Spinal cord (tissue), 10 donors: ENCODE data around the gene TRIM15. TPM values are rescaled to one million over a fixed set of nuclear protein-coding genes. Genes with fewer than 3 reads are reported as not detected.
A peak's percentile ranks its signal among the peaks of the same experiment; 100 is the strongest.
"Not testable (repeated sequence)": the region's sequence is repeated elsewhere in the genome, so short reads cannot be mapped to it uniquely, and the experiment has no call there.

Source experiments
- DNase-seq, 6 donors: peaks; one replicate each; pipeline versions ENCODE4 v3.0.0 to v3.0.0-alpha.2; 2013 to 2015; ENCODE audit warnings: low spot score in 6 of 6, low read depth in 4 of 6
- H3K27ac ChIP-seq: one replicate; pipeline ENCODE4 v1.5.1; 2013; ENCODE audit warnings: low read depth, low read length, control low read depth
- H3K27me3 ChIP-seq: one replicate; pipeline ENCODE4 v1.6.1; 2013; ENCODE audit warnings: low read length; ENCODE audit not compliant: control insufficient read depth, insufficient read depth
- H3K36me3 ChIP-seq: one replicate; pipeline ENCODE4 v1.6.1; 2013; ENCODE audit warnings: low read length; ENCODE audit not compliant: control insufficient read depth, insufficient read depth
- H3K4me1 ChIP-seq: one replicate; pipeline ENCODE4 v1.6.1; 2013; ENCODE audit warnings: low read length; ENCODE audit not compliant: control insufficient read depth, insufficient read depth
- H3K4me3 ChIP-seq: one replicate; pipeline ENCODE4 v1.5.1; 2013; ENCODE audit warnings: low read depth, low read length, control low read depth
- H3K9me3 ChIP-seq: one replicate; pipeline ENCODE4 v1.6.1; 2013; ENCODE audit warnings: low read length; ENCODE audit not compliant: control insufficient read depth, insufficient read depth
- WGBS: methylation state at CpG from one replicate; pipeline ENCODE4 v1.1.5; 2013; ENCODE audit warnings: missing lambda C conversion rate; ENCODE audit not compliant: insufficient coverage; 5-methylcytosine and 5-hydroxymethylcytosine counted together
- polyA plus RNA-seq, 2 donors: library from polyadenylated mRNA; unstranded; fragments of 120-200 nt; gene quantifications; one replicate each; pipeline ENCODE4 v1.2.1, GENCODE V29; 2013; ENCODE audit not compliant: insufficient read length in 2 of 2
- total RNA-seq, 2 donors: library from RNA; depleted of rRNA in 1 of 2; stranded (reverse); fragments of 120-200 nt in 1 of 2; fragments of >200 nt in 1 of 2; gene quantifications; one replicate each; pipeline versions ENCODE4 v1.2.3 to v1.2.4, GENCODE V29; 2013 to 2014
- donor health status: healthy.

TRIM15 gene
- total and polyA plus RNA-seq, 4 donors, result not detected

DNA sequence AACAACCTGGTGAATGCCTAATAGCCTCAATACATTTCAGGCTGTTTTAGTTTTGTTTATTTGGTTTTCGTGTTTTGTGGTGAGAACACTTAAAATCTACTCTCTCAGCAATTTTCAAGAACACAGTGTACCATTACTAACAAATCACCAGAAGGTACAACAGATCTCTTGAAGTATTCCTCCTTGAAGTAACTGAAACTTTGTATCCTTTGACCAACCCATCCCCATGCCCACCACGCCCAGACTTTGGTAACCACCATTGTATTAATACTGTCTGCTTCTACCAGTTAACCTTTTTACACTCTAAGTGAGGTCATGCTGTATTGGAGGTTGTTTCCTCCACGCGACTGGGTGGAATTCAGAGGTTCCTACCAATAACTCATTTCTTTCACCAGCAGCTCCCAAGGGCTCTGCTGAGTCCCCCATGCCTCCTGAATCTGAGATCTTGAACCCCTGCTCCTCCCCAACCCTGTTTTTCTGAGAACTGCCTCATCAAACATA is 33.1 kb upstream of the TRIM15 start:
- no peak for DNase-seq
- WGBS, result no CpG with 5 or more reads among the region's 4 CpGs
- H3K36me3 ChIP-seq, result no peaks in the 10 kb centered on the region
- no peak overlapping the region for H3K27ac ChIP-seq
- peaks cover 62% of the 10 kb centered on the region for H3K27me3 ChIP-seq
- H3K9me3 ChIP-seq, result no peaks in the 10 kb centered on the region
- no peak overlapping the region for H3K4me3 ChIP-seq
- H3K4me1 ChIP-seq, result peaks cover 12% of the 10 kb centered on the region

DNA sequence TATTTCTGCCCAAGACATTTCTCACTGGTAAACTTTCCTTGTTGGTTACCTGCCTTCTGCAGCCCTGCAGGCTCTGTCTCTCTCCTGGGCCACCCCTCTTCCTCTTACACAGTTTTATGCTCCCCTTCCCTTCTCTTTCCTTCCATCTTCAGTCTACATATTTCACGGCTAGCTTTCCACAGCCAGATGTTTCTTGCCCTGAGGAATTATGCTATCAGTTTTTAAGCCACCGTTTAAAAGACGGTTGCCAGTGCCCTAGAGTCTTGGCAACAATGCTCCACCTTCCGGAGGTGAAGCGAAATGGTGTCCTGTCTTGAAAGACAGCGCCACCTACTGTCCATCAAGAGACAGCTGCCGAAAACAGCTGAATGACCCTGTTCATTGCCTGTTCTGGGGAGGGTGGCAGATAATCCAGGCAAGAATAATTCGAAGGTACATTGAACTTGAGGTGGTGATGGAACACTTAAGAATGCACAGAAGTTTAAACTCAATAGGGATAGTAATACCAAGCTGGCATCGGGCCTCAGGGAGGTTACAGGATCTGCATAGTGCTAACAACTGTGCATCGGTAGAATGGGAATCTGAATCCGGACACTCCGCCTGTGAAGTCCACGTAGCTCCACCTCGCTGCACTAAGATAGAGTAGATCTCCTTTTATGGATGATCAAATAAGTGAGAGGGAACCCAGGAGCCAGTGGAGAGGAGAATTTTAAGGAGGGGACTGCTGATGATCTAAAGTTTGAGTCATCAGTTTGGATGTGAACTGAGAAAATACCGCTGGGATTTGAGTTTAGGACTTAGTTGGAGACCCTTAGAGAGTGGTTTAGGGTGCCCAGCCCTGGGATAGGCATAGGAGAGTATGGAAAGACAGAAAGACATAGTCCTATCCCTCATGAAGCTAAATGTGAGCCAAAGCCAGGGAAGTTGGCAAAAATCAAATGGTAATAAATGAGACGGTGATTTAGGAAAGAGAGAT is 32.2 kb upstream of the TRIM15 start:
- Histone ChIP-seq H3K4me1 (peaks cover 12% of the 10 kb centered on the region), H3K9me3 (no peaks in the 10 kb centered on the region), H3K4me3 (no peak overlapping the region), H3K36me3 (no peaks in the 10 kb centered on the region), H3K27me3 (peaks cover 56% of the 10 kb centered on the region), H3K27ac (no peak overlapping the region)
- DNase-seq, result peak; percentile 55 to 94 (median 65)
- 34% methylated on average over 16 of the region's 16 CpGs for WGBS

DNA sequence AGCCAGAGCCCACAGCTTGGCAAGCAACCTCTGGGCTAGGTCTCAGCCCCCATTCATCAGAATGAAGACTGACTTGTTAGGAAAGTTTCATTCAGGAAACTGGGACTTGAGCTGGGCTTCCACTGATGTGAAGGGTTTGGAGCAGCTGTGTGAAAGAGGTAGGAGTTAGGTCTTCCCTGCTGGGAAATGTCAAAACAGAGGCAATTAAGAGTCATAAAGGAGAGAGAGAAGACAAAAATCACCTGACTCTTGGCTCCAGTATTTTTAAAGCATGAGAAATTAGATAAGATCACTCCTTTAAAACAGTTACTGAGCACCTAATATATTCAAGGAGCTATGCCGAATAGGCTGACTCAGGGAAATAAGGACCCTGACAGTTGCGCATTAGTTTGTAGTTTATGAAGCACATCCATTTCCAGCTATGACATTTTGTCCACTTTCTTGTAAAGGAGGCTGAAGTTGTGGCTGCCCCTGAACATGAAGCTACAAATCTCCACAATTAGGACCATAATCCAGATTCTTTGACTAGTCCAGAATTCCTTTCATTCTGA is 31.3 kb upstream of the TRIM15 start:
- no peaks in the 10 kb centered on the region for H3K36me3 ChIP-seq
- peaks cover 11% of the 10 kb centered on the region for H3K4me1 ChIP-seq
- H3K4me3 ChIP-seq, result no peak overlapping the region
- no peaks in the 10 kb centered on the region for H3K9me3 ChIP-seq
- DNase-seq, result no peak
- peaks cover 57% of the 10 kb centered on the region for H3K27me3 ChIP-seq
- no CpG with 5 or more reads among the region's 2 CpGs for WGBS
- H3K27ac ChIP-seq, result no peak overlapping the region

DNA sequence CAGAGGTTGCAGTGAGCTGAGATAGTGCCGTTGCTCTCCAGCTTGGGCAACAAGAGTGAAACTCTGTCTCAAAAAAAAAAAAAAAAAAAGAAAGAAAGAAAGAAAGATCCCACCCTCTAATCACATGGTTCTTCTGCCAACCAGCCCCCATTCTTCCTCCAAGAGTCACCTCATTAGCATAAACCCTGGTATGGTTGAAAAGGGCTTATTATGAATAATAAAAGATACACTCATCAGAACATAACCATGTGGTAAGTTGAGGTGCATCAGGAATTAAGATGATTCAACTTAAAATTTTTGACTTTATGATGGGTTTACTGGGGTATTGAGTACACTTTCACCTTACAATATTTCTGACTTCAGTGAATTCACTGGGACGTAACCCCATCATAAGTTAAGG is 28.2 kb upstream of the TRIM15 start:
- DNase-seq, result no peak
- Histone ChIP-seq H3K4me3 (no peak overlapping the region), H3K4me1 (no peaks in the 10 kb centered on the region), H3K36me3 (no peaks in the 10 kb centered on the region), H3K9me3 (no peaks in the 10 kb centered on the region), H3K27me3 (peaks cover 27% of the 10 kb centered on the region), H3K27ac (no peak overlapping the region)
- WGBS, result no CpG with 5 or more reads among the region's 2 CpGs

DNA sequence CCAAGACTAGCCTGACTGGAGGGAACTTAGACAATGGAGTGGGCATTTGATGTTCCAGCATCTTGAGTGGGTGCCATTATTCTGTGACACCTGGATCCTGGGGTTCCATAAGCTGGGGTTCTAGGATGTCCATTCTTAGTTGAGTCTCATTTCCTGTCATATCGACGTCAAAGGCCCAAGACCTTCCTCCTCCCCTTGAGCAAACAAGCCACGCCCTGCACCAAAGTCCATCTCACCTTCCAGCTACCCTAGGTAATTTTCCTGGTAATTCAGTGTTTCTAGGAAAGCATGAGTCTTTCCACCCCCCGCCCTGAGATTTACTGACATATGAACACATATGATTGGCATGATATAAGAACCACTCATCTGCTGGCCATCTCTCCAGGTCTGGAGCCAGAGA is 27.6 kb upstream of the TRIM15 start, which contains the start of gene TRIM40:
Gene TRIM40 (plus strand): TSS at position 384 of the 400 bp plus-strand sequence. CDS start 897 bp downstream, outside the sequence.
- H3K4me1 ChIP-seq, result no peaks in the 10 kb centered on the region
- no peaks in the 10 kb centered on the region for H3K36me3 ChIP-seq
- DNase-seq, result no peak
- no peaks in the 10 kb centered on the region for H3K9me3 ChIP-seq
- no peak within 1 kb of the TSS for H3K4me3 ChIP-seq
- WGBS, result no CpG with 5 or more reads among the region's 4 CpGs
- peaks cover 21% of the 10 kb centered on the region for H3K27me3 ChIP-seq
- H3K27ac ChIP-seq, result no peak within 1 kb of the TSS

DNA sequence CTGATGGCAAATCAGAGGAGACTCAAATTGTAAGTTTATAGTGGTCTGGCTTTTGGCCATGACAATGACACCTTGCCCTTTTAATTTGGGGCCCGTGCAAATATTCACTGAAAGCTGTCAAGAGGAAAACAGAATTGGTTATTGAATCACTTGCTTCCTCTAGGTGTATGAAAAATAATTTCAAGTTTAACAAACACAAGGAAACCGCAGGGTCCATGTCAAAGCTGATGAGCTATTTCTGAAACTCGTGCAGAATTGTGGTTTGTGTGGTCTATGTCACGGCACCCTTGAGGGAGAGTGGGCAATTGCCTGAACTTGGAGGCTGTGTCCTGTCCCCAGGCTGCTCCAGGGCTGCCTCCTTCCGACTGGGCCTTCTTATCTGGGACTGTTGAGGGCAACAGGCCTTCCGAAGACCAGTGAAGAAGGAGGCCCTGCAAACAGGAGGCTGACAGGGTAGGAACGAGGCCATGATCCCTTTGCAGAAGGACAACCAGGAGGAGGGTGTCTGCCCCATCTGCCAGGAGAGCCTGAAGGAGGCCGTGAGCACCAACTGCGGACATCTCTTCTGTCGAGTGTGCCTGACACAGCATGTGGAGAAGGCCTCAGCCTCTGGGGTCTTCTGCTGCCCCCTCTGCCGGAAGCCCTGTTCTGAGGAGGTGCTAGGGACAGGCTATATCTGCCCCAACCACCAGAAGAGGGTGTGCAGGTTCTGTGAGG is 26.6 kb upstream of the TRIM15 start:
- H3K4me1 ChIP-seq, result no peaks in the 10 kb centered on the region
- H3K36me3 ChIP-seq, result no peaks in the 10 kb centered on the region
- H3K27ac ChIP-seq, result no peak overlapping the region
- no peak overlapping the region for H3K4me3 ChIP-seq
- H3K9me3 ChIP-seq, result no peaks in the 10 kb centered on the region
- H3K27me3 ChIP-seq, result peaks cover 16% of the 10 kb centered on the region
- 82% methylated on average over 9 of the region's 11 CpGs for WGBS
- no peak for DNase-seq

DNA sequence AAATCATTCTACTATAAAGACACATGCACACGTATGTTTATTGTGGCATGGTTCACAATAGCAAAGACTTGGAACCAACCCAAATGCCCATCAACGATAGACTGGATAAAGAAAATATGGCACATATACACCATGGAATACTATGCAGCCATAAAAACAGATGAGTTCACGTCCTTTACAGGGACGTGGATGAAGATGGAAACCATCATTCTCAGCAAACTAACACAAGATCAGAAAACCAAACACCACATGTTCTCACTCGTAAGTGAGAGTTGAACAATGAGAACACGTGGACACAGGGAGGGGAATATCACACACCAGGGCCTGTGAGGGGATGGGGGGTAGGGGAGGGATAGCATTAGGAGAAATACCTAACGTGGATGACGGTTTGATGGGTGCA is 23.1 kb upstream of the TRIM15 start:
- H3K36me3 ChIP-seq, DNase-seq, H3K27ac ChIP-seq, H3K9me3 ChIP-seq, H3K4me3 ChIP-seq, H3K4me1 ChIP-seq: not testable (repeated sequence)
- H3K27me3 ChIP-seq, result peaks cover 10% of the 10 kb centered on the region
- WGBS, result 60% methylated on average over 1 of the region's 8 CpGs

DNA sequence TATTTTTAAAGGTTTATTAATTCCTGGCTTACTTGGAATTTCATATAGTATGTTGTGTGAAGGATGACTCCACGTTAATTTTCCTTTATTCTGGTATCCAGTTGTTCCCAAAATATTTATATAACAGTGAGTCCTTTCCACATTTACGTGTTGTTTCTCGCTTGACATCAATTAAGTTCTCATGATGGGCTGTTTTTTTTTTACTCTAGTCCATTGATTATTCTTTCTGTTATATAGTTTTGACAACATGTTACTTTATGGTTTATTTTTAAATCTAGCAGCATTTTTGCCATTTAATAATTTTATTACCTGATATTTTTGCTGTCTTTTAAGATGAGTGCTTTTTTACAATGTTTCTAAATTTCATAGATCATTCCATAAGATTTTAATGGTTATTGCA is 20.7 kb upstream of the TRIM15 start:
- WGBS, result no CpG with 5 or more reads among the region's 3 CpGs

DNA sequence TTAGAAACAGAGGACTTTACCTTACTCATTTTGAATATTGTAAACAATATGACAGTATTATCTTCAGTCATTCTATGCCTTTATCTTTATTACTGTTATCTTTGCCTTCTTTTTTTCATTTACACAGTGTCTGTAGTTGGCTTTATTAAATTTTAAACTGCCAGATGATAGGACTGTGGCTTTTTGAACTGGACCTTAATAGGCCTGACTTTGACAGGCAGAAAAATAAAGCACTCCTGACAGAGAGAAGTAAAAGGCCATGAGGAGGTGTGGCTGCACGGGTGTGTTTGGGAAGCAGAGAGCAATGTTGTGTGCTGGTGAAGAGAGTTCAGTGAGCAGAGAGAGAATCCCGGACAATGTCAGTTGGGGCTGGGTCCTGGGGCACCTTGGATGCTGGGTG is 19.6 kb upstream of the TRIM15 start:
- no peak for DNase-seq
- no peak overlapping the region for H3K4me3 ChIP-seq
- no peaks in the 10 kb centered on the region for H3K4me1 ChIP-seq
- H3K9me3 ChIP-seq, result no peaks in the 10 kb centered on the region
- 66% methylated on average over 2 of the region's 2 CpGs for WGBS
- no peak overlapping the region for H3K27ac ChIP-seq
- H3K36me3 ChIP-seq, result no peaks in the 10 kb centered on the region
- H3K27me3 ChIP-seq, result peaks cover 2% of the 10 kb centered on the region

More for the DNA sequence above, 20.7 kb upstream of the TRIM15 start:
- H3K9me3 ChIP-seq, result no peaks in the 10 kb centered on the region
- peaks cover 2% of the 10 kb centered on the region for H3K27me3 ChIP-seq
- no peak overlapping the region for H3K4me3 ChIP-seq
- no peaks in the 10 kb centered on the region for H3K4me1 ChIP-seq
- H3K27ac ChIP-seq, result no peak overlapping the region
- DNase-seq, result no peak
- H3K36me3 ChIP-seq, result no peaks in the 10 kb centered on the region
